Measurements from ENCODE around the gene MAB21L3. TPM values are rescaled to one million over a fixed set of nuclear protein-coding genes. Genes with fewer than 3 reads are reported as not detected.

The MAB21L3 gene
- polyA plus RNA-seq, 3 donors: 0.67 to 1.1 (median 0.73) TPM

Other genes starting within 250 kb of the MAB21L3 start
- gene SLC22A15, start 134.9 kb upstream of the MAB21L3 start, polyA plus RNA-seq (ENCODE audit: insufficient read length in 3 of 3): 1 to 10 TPM; 4.8 to 7.8 (median 5.8) TPM

All from renal pelvis (tissue), 3 donors.